ES-I3 (cell line): ENCODE measurements around the gene UCN3.
"Not testable (repeated sequence)": the region's sequence is repeated elsewhere in the genome, so short reads cannot be mapped to it uniquely, and the experiment has no call there.

Experiments used
- H3K36me3 ChIP-seq: 2 replicates; pipeline ENCODE4 v1.6.1; 2013; ENCODE audit warnings: mild to moderate bottlenecking, low read length, control low read depth, moderate library complexity; ENCODE audit not compliant: insufficient read depth
- H3K4me1 ChIP-seq: 2 replicates; pipeline ENCODE4 v1.6.1; 2013; ENCODE audit warnings: mild to moderate bottlenecking, control low read depth, low read length; ENCODE audit not compliant: insufficient read depth
- H3K9ac ChIP-seq: 2 replicates; pipeline ENCODE4 v1.6.1; 2013; ENCODE audit warnings: low read depth, mild to moderate bottlenecking, low read length, moderate library complexity
- H3K9me3 ChIP-seq: 2 replicates; pipeline ENCODE4 v1.6.1; 2013; ENCODE audit warnings: mild to moderate bottlenecking, low read length, moderate library complexity; ENCODE audit not compliant: control insufficient read depth, insufficient read depth

UCN3 gene

GRCh38 chr10:5410787-5411186, 46.0 kb downstream of the UCN3 start:
- not testable (repeated sequence) for H3K36me3 ChIP-seq, H3K4me1 ChIP-seq, H3K9ac ChIP-seq, H3K9me3 ChIP-seq

DNA sequence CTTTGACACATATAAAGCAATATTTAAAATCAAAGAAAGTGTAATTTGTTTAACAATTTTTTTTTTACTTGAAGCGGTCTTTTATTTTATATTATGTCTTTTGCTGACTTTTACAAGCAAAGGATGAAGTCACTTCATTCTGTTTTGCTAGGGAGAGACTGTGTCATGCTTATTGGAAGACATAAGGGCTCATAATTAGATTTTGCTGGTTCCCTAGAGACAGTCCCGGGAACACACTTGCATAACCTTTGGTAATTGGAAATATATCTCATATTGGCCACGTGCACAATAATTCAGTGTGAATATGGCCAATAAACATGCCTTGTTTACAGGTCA, 47.1 kb downstream of the UCN3 start:
- Histone ChIP-seq H3K36me3 (no peaks in the 10 kb centered on the region), H3K9me3 (peaks cover 4% of the 10 kb centered on the region; the same call in 1 of the 2 replicates), H3K9ac (peak overlapping the region; percentile 70; the same call in 1 of the 2 replicates), H3K4me1 (no peaks in the 10 kb centered on the region)

- H3K4me1 ChIP-seq: no peaks in the 10 kb centered on the region
These were observed 47.6 kb downstream of the UCN3 start, which contains the start of gene NET1 for GRCh38 chr10:5412277-5412941. NET1 (plus strand) TSS chr10:5412557; CDS start chr10:5412693, 136 bp downstream.

DNA sequence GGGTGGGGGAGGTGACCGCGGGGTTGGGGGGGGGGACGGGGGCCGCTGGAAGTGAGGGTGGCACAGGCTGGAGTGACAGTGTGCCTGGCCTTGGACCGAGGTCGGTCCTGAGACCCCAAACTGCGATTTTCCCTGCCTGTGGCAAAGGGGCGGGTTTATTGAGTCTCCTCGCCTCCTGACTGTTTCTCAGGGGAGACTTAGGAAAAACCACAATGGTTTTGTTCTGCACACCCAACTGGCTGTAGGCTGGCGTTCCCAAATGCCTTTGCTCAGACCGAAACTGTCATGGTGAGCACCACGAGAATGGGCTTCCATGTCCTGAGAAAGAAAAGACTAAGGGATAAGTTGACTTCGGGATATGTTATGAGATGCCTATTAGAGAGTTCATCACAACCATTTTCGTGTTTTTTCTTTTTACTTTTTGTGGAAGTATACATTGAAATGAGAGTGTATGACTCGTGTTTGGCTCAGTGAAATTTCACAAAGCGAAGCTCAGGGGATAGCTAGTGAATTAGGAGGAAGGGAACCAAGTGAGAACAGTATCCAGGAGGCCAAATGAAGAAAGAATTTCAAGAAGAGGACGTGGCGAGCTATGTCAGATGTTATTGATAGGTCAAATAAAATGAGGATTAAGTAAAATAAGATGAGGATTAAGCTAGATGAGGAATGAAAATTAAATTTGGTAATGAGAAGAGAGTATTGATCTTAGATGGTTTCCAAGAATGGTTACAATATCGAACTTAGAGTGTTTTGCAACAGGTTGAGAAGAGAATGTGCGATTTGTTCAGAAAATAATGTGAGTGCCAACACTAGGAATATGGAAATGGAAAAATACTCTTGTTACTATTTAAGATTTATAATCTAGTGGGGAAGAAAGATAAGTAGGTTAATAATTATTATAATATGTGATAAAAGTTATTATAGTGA, 48.5 kb downstream of the UCN3 start:
- H3K9ac ChIP-seq: peak overlapping the region; percentile 76
- no peaks in the 10 kb centered on the region; the same call in 1 of the 2 replicates for H3K9me3 ChIP-seq
- H3K36me3 ChIP-seq: no peaks in the 10 kb centered on the region
- no peaks in the 10 kb centered on the region for H3K4me1 ChIP-seq

More at GRCh38 chr10:5412277-5412941, 47.6 kb downstream of the UCN3 start, which contains the start of gene NET1:
- Histone ChIP-seq H3K36me3 (no peaks in the 10 kb centered on the region), H3K9ac (peak within 1 kb of the TSS; percentile 76), H3K9me3 (no peaks in the 10 kb centered on the region; the same call in 1 of the 2 replicates)

GRCh38 chr10:5416981-5417380, 52.2 kb downstream of the UCN3 start:
- no peaks in the 10 kb centered on the region for H3K36me3 ChIP-seq
- H3K9ac ChIP-seq: no peak overlapping the region
- H3K9me3 ChIP-seq: 0 out of 2 replicates have a peak, but pooled peaks cover 3% of the 10 kb centered on the region
- H3K4me1 ChIP-seq: no peaks in the 10 kb centered on the region

DNA sequence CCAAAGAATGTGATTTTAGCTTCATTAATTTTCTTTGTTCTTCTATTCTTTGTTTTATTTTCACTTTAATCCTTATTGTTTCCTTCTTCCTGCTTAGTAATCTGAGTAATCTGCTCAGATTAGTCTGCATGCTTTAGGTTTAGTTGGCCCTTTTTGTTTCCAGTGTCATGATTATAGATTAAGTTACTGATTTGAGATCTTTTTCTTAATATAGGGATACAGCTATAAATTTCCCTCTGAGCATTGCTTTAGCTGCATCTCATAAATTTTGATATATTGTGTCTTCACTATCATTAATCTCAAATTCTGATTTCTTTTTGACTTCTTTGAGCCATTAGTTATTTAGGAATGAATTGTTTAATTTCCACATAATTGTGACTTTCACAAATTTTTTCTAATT, 53.8 kb downstream of the UCN3 start:
- Histone ChIP-seq H3K36me3 (no peaks in the 10 kb centered on the region), H3K9me3 (0 out of 2 replicates have a peak, but pooled peaks cover 3% of the 10 kb centered on the region), H3K9ac (no peak overlapping the region), H3K4me1 (peaks cover 4% of the 10 kb centered on the region; the same call in 1 of the 2 replicates)

DNA sequence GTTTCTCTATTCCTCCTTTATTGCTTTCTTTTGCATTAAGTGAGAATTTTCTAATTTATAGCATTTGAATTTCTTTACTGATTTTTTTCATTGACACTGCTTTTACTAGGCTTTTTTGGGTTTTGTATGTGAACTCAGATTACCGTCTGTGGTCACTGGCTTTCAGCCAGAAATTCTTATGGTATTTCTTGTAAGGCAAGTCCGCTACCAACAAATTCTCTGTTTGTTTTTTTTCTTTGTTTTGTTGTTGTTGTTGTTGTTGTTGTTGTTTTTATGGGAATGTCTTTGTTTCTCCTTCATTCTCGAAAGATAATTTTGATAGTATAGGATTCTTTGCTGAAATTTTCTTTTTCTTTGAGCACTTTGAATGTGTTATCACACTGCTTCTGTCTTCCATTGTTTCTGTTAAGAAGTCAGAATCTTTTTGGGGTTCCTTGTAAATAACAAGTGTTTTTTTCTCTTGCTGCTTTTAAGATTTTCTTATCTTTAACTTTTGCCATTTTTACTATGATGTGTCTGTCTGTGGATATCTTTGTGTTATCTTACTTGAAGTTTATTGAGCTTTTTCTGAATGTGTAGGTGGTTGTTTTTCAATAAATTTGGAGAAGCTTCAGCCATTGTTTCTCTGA, 54.8 kb downstream of the UCN3 start:
- Histone ChIP-seq H3K36me3 (no peaks in the 10 kb centered on the region), H3K9me3 (0 out of 2 replicates have a peak, but pooled peaks cover 3% of the 10 kb centered on the region), H3K4me1 (peaks cover 10% of the 10 kb centered on the region), H3K9ac (no peak overlapping the region)

DNA sequence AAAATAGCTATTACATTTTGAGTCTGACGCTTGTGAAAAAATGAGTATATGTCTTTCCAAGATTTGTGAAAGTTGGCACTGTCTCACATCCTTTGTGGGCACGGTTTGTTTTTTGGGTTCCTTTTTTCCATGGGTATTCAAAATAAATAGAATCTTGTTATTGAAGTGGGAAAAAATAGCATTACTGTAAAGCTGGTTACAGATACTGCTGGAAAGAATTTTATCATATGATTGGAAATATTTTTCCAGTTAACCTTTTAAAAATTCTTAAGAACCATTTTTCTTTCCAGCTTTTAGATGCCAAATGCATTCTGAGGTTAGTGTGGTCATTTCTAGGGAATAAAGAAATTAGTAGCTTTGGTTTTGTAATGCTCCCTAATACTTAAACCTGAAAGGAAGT, 59.0 kb downstream of the UCN3 start:
- Histone ChIP-seq H3K9me3 (0 out of 2 replicates have a peak, but pooled peaks cover 3% of the 10 kb centered on the region), H3K4me1 (peaks cover 10% of the 10 kb centered on the region), H3K36me3 (no peaks in the 10 kb centered on the region; the same call in 1 of the 2 replicates), H3K9ac (no peak overlapping the region)
